Measurements from ENCODE around the gene TUBB2A. TPM values are rescaled to one million over a fixed set of nuclear protein-coding genes. Genes with fewer than 3 reads are reported as not detected.
"Not testable (repeated sequence)": the region's sequence is repeated elsewhere in the genome, so short reads cannot be mapped to it uniquely, and the experiment has no call there.

The TUBB2A gene
- total RNA-seq, 1 experiment from 2014 or later, result 112 TPM

- H3K9me3 ChIP-seq (ENCODE audit: low read depth, low read length, poor library complexity, severe bottlenecking); BruUV-seq (replicated peaks); H3K4me3 ChIP-seq (ENCODE audit: low read depth, low read length, poor library complexity, severe bottlenecking); intact Hi-C loops (cut with micrococcal nuclease; ENCODE audit: unreplicated experiment); H3K36me3 ChIP-seq (ENCODE audit: insufficient read depth, low read length, poor library complexity, severe bottlenecking); CTCF ChIA-PET; POLR2A ChIA-PET (ENCODE audit: low non-redundant PET); H3K27me3 ChIP-seq (replicated peaks; ENCODE audit: insufficient read depth, low read depth, low read length, poor library complexity); DNase-seq (ENCODE audit: low spot score): not testable (repeated sequence)
- H3K27ac ChIP-seq (ENCODE audit: low read depth, low read length, poor library complexity, severe bottlenecking), result peak overlapping the region; percentile 76
- peaks cover 27% of the 10 kb centered on the region for H3K4me1 ChIP-seq (ENCODE audit: insufficient read depth, low read length, poor library complexity, severe bottlenecking)
Observed at GRCh38 chr6:3166535-3167225, 9.3 kb upstream of the TUBB2A start.

DNA sequence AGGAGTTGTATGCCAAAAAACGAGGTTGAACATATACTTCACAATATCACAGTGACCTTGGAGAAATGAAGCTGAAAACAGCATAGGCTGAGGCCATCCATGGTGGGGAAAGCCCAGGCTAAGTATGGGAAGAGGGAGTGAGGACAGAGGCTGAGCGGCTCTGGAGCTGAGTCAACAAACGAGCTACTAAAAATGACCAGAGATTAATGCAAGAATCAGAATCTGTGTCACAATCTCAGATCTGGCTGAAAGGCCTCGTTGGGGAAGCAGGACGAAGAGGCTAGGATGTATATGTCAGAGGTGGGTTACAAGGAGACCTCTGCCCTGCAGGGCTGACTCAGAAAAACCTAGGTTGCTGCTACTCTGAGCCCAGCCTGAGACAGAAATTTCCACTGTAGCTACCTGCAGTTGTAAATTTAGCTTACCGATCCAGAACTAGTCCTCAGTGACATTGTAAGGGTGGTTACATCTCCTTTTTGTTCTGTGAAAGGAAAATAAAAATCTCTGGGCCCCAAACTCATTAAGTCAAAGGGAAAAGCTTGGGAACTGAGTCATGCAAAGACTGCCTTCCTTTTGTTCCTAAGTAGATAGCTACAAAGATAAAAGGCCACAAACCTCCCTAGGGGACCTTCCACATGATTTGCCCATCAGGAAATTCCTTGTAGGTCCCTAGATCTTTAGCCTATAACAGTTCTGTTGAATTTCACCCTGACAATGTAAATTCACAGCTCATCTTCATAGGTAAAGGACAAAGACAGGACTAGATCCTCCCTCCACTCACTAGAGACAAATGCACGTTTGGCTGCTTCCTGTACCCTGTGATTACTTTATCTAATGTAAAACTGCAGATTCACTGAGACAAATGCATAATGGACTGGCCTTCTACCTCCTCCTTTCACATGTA, 8.5 kb upstream of the TUBB2A start:
- no TSS peak for BruUV-seq (replicated peaks)
- POLR2A ChIA-PET (ENCODE audit: low non-redundant PET), result no interaction called here
- CTCF ChIA-PET, result no interaction called here
- intact Hi-C loops (cut with micrococcal nuclease; ENCODE audit: unreplicated experiment), result no loop called here
- Histone ChIP-seq H3K4me3 (ENCODE audit: low read depth, low read length, poor library complexity, severe bottlenecking) (no peak overlapping the region), H3K9me3 (ENCODE audit: low read depth, low read length, poor library complexity, severe bottlenecking) (no peaks in the 10 kb centered on the region), H3K4me1 (ENCODE audit: insufficient read depth, low read length, poor library complexity, severe bottlenecking) (peaks cover 27% of the 10 kb centered on the region), H3K36me3 (ENCODE audit: insufficient read depth, low read length, poor library complexity, severe bottlenecking) (no peaks in the 10 kb centered on the region), H3K27me3 (replicated peaks; ENCODE audit: insufficient read depth, low read depth, low read length, poor library complexity) (no peaks in the 10 kb centered on the region), H3K27ac (ENCODE audit: low read depth, low read length, poor library complexity, severe bottlenecking) (peak overlapping the region; percentile 76)
- peak; percentile 89 for DNase-seq (ENCODE audit: low spot score)
- TF ChIP-seq EZH2 (IDR thresholded peaks at IDR 0.05; ENCODE audit: borderline replicate concordance, low read depth, low read length, poor library complexity, severe bottlenecking) (no peak), CTCF (conservative IDR thresholded peaks at IDR 0.05; ENCODE audit: low read depth, low read length) (no peak)

DNA sequence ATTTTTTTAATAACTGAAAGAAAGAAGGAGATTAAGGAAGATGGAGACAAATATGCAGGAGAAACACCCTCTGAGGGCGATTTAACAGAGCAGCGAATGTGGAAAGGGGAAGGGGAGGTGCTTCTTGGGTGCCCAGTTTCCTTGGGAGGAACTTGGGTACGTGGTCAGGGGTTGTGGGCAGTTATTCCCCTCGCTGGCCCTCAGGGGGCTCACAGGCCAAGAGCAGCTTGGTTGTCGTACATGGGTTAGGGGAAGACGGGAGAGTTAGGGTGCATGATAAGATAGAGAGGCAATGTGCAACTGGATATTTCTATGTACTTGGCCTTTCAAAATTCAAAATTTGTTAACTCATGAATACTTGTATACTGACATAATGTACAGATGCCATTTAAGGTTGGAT, 7.0 kb upstream of the TUBB2A start:
- intact Hi-C loops (cut with micrococcal nuclease; ENCODE audit: unreplicated experiment), result no loop called here
- Histone ChIP-seq H3K4me3 (ENCODE audit: low read depth, low read length, poor library complexity, severe bottlenecking) (no peak overlapping the region), H3K4me1 (ENCODE audit: insufficient read depth, low read length, poor library complexity, severe bottlenecking) (peaks cover 32% of the 10 kb centered on the region), H3K9me3 (ENCODE audit: low read depth, low read length, poor library complexity, severe bottlenecking) (no peaks in the 10 kb centered on the region), H3K36me3 (ENCODE audit: insufficient read depth, low read length, poor library complexity, severe bottlenecking) (no peaks in the 10 kb centered on the region), H3K27ac (ENCODE audit: low read depth, low read length, poor library complexity, severe bottlenecking) (no peak overlapping the region), H3K27me3 (replicated peaks; ENCODE audit: insufficient read depth, low read depth, low read length, poor library complexity) (no peaks in the 10 kb centered on the region)
- ChIA-PET CTCF (no interaction called here), POLR2A (ENCODE audit: low non-redundant PET) (no interaction called here)
- no peak for DNase-seq (ENCODE audit: low spot score)
- TF ChIP-seq CTCF (conservative IDR thresholded peaks at IDR 0.05; ENCODE audit: low read depth, low read length) (no peak), EZH2 (IDR thresholded peaks at IDR 0.05; ENCODE audit: borderline replicate concordance, low read depth, low read length, poor library complexity, severe bottlenecking) (no peak)
- no TSS peak for BruUV-seq (replicated peaks)
